B cell (primary cell): ENCODE data around the gene LGALS9C. TPM values are rescaled to one million over a fixed set of nuclear protein-coding genes. Genes with fewer than 3 reads are reported as not detected.
"Not testable (repeated sequence)": the region's sequence is repeated elsewhere in the genome, so short reads cannot be mapped to it uniquely, and the experiment has no call there.

Source experiments
- ATAC-seq: fragments of 200-7000 bp; cut with Tn5 transposase; one replicate; pipeline ENCODE4 v1.10.0; 2021; ENCODE audit warnings: low read depth, mild to moderate bottlenecking, moderate number of reproducible peaks, moderate library complexity
- CTCF ChIA-PET: fragments of 350-600 bp; sonication (Branson Sonifier 250); formaldehyde crosslinking; loops from one replicate; lab custom pipeline; 2021; ENCODE audit warnings: antibody characterized with exemption, inconsistent platforms; lab: Charles Lee
- POLR2A ChIA-PET: fragments of 350-600 bp; sonication (Branson Sonifier 250); formaldehyde crosslinking; loops from one replicate; lab custom pipeline; 2021; ENCODE audit warnings: antibody characterized with exemption; lab: Charles Lee
- DNase-seq: peaks from one replicate; pipeline ENCODE4 v3.0.0; 2013
- H2AFZ ChIP-seq: 2 replicates; pipeline ENCODE4 v1.6.1; 2012; ENCODE audit warnings: mild to moderate bottlenecking, low read depth, low read length; ENCODE audit not compliant: insufficient read depth, poor library complexity, severe bottlenecking
- H3K27ac ChIP-seq, 2 donors: 1 replicate in 1 of 2; 2 replicates in 1 of 2; pipeline ENCODE4 v1.5.1; 2012 to 2013; ENCODE audit warnings: low read length in 2 of 2, mild to moderate bottlenecking in 2 of 2, moderate library complexity in 1 of 2
- H3K27me3 ChIP-seq, 4 experiments: fragments of 200-600 bp in 1 of 4; sonication (generic) in 1 of 4; replicated peaks in 1 of 4; 1 replicate in 2 of 4; 2 replicates in 2 of 4; pipeline versions ENCODE4 v1.6.1 to v1.7.0; 2013 to 2016; ENCODE audit warnings: low read length in 3 of 4, mild to moderate bottlenecking in 2 of 4, mixed read lengths in 1 of 4, moderate library complexity in 1 of 4; ENCODE audit not compliant: insufficient read depth in 4 of 4, control insufficient read depth in 3 of 4; ENCODE audit errors: control extremely low read depth in 1 of 4
- H3K36me3 ChIP-seq, 2 experiments: replicated peaks in 1 of 2; 1 replicate in 1 of 2; 2 replicates in 1 of 2; pipeline versions ENCODE4 v1.6.1 to v1.7.1; 2013; ENCODE audit warnings: low read length in 1 of 2; ENCODE audit not compliant: insufficient read depth in 2 of 2, control insufficient read depth in 1 of 2; ENCODE audit errors: control extremely low read depth in 1 of 2, extremely low read depth in 1 of 2
- H3K4me1 ChIP-seq, 2 donors: fragments of 200-600 bp in 1 of 2; sonication (generic) in 1 of 2; 1 replicate in 1 of 2; 2 replicates in 1 of 2; pipeline versions ENCODE4 v1.5.1 to v1.6.1; 2013 to 2017; ENCODE audit warnings: low read length in 2 of 2; ENCODE audit not compliant: control insufficient read depth in 2 of 2, insufficient read depth in 2 of 2
- H3K4me2 ChIP-seq: replicated peaks from 2 replicates; pipeline ENCODE3; 2012; ENCODE audit warnings: mild to moderate bottlenecking, low read depth, low read length; ENCODE audit not compliant: poor library complexity, severe bottlenecking
- H3K4me3 ChIP-seq, 5 experiments: fragments of 200-600 bp in 1 of 5; sonication (generic) in 1 of 5; 1 replicate in 3 of 5; 2 replicates in 2 of 5; pipeline versions ENCODE4 v1.5.1 to v1.7.0; 2011 to 2016; ENCODE audit warnings: low read length in 4 of 5, mild to moderate bottlenecking in 4 of 5, low read depth in 2 of 5, control low read depth in 1 of 5, moderate library complexity in 1 of 5; ENCODE audit not compliant: insufficient read depth in 1 of 5; ENCODE audit errors: control extremely low read depth in 1 of 5, extremely low read depth in 1 of 5
- H3K79me2 ChIP-seq: fragments of 200-600 bp; sonication (generic); one replicate; pipeline ENCODE4 v1.6.0; 2016; ENCODE audit warnings: low read length; ENCODE audit not compliant: control insufficient read depth, insufficient read depth
- H3K9ac ChIP-seq: fragments of 200-600 bp; sonication (generic); 2 replicates; pipeline ENCODE4 v1.6.1; 2017; ENCODE audit warnings: mild to moderate bottlenecking, low read length, moderate library complexity
- H3K9me3 ChIP-seq, 3 donors: one replicate each; pipeline versions ENCODE4 v1.6.1 to v1.7.1; 2013; ENCODE audit warnings: low read length in 2 of 3; ENCODE audit not compliant: control insufficient read depth in 2 of 3, insufficient read depth in 1 of 3; ENCODE audit errors: control extremely low read depth in 1 of 3
- H4K20me1 ChIP-seq: 2 replicates; pipeline ENCODE4 v1.6.0; 2012; ENCODE audit warnings: mild to moderate bottlenecking, low read length; ENCODE audit not compliant: insufficient read depth, control insufficient read depth, poor library complexity, severe bottlenecking
- H3K27ac Mint-ChIP-seq: one replicate; pipeline ENCODE4 v1.8.0; 2021; ENCODE audit warnings: mixed read lengths
- H3K27me3 Mint-ChIP-seq: one replicate; pipeline ENCODE4 v1.8.0; 2021; ENCODE audit warnings: mixed read lengths
- H3K4me1 Mint-ChIP-seq: one replicate; pipeline ENCODE4 v1.8.0; 2021; ENCODE audit warnings: mixed read lengths
- H3K4me3 Mint-ChIP-seq: one replicate; pipeline ENCODE4 v1.8.0; 2021; ENCODE audit warnings: mixed read lengths
- H3K9me3 Mint-ChIP-seq: one replicate; pipeline ENCODE4 v1.8.0; 2022; ENCODE audit warnings: mixed read lengths; ENCODE audit not compliant: insufficient read depth
- WGBS: methylation state at CpG from one replicate; pipeline ENCODE4 v1.1.5; 2013; ENCODE audit warnings: missing lambda C conversion rate; ENCODE audit not compliant: insufficient coverage; 5-methylcytosine and 5-hydroxymethylcytosine counted together
- intact Hi-C: fragments of 100-400 bp; cut with micrococcal nuclease; formaldehyde crosslinking; loops from one replicate; pipeline ENCODE4 v1.10.0; 2022
- polyA plus RNA-seq: library from polyadenylated mRNA; depleted of rRNA; stranded (reverse); fragments of >200 nt; gene quantifications from 2 replicates; pipeline ENCODE4 v1.2.3, GENCODE V29; 2012
- total RNA-seq, 2 donors: library from RNA; stranded (reverse); fragments of 120-200 nt in 1 of 2; gene quantifications; 1 replicate in 1 of 2; 2 replicates in 1 of 2; pipeline versions ENCODE4 v1.2.3 to v1.2.4, GENCODE V29; 2013 to 2022

LGALS9C gene
- total and polyA plus RNA-seq, 2 donors (not counting 1 experiment from before 2014, with no cell fraction given): 0.25 to 0.44 TPM

- H3K4me2 ChIP-seq, H3K27ac ChIP-seq, H3K4me3 ChIP-seq, H3K79me2 ChIP-seq, H3K4me1 Mint-ChIP-seq, H4K20me1 ChIP-seq, H3K9me3 ChIP-seq, H3K36me3 ChIP-seq, intact Hi-C loops, H3K4me3 Mint-ChIP-seq, CTCF ChIA-PET, H3K27me3 ChIP-seq, H3K4me1 ChIP-seq, H2AFZ ChIP-seq, H3K9ac ChIP-seq, H3K27me3 Mint-ChIP-seq, H3K9me3 Mint-ChIP-seq, H3K27ac Mint-ChIP-seq, DNase-seq, POLR2A ChIA-PET, ATAC-seq: not testable (repeated sequence)
- no CpG with 5 or more reads among the region's 12 CpGs for WGBS
These were observed 1.8 kb downstream of the LGALS9C start for GRCh38 chr17:18478362-18478761.

DNA sequence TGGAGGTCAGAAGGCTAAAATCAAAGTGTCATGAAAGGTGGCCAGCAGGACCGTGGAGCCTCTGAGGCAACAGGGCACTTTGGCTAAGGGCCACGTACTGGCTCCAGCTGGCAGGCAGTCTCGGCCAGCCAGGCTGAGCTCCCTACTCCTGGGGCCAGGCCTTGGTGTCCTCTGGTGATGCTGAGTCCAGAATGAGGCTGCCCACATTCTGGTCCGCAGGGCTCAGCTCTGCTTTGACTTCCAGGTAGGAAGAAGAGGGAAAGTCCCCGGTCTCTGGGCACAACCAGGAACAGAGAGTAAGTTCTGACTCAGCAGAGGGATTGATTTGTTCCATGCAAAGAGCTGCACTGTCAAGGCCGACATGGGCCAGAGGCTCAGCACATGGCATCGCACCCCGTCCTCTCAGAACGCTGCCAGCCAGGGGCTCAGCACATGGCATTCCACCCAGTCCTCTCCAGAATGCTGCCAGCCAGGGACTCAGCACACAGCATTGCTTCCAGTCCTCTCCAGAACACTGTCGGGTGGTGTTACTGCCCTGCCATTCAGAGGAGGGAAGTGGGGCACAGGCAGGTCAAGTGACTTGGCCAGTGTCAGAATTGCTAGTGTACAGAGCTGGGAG, 2.5 kb downstream of the LGALS9C start:
- H4K20me1 ChIP-seq, CTCF ChIA-PET, H3K27ac ChIP-seq, H2AFZ ChIP-seq, H3K4me3 Mint-ChIP-seq, H3K36me3 ChIP-seq, ATAC-seq, intact Hi-C loops, H3K4me1 ChIP-seq, H3K27ac Mint-ChIP-seq, DNase-seq, H3K9me3 Mint-ChIP-seq, H3K27me3 Mint-ChIP-seq, H3K79me2 ChIP-seq, H3K4me2 ChIP-seq, H3K9me3 ChIP-seq, H3K4me1 Mint-ChIP-seq, POLR2A ChIA-PET, H3K4me3 ChIP-seq, H3K9ac ChIP-seq, H3K27me3 ChIP-seq: not testable (repeated sequence)
- no CpG with 5 or more reads among the region's 10 CpGs for WGBS

- H3K27ac Mint-ChIP-seq, H3K4me3 Mint-ChIP-seq, ATAC-seq, POLR2A ChIA-PET, H3K27me3 ChIP-seq, H3K4me3 ChIP-seq, H3K4me2 ChIP-seq, H3K9me3 ChIP-seq, H2AFZ ChIP-seq, H3K4me1 ChIP-seq, H3K9ac ChIP-seq, DNase-seq, H3K36me3 ChIP-seq, H3K9me3 Mint-ChIP-seq, H3K27me3 Mint-ChIP-seq, H4K20me1 ChIP-seq, intact Hi-C loops, H3K4me1 Mint-ChIP-seq, CTCF ChIA-PET, H3K27ac ChIP-seq, H3K79me2 ChIP-seq: not testable (repeated sequence)
- WGBS: no CpG with 5 or more reads among the region's 3 CpGs
These were observed 5.2 kb downstream of the LGALS9C start for GRCh38 chr17:18481775-18482174.

- H3K4me2 ChIP-seq, H3K36me3 ChIP-seq, H3K79me2 ChIP-seq, H3K27me3 ChIP-seq, H3K9ac ChIP-seq, H3K27me3 Mint-ChIP-seq, H3K4me1 ChIP-seq, H4K20me1 ChIP-seq, H3K4me3 Mint-ChIP-seq, H2AFZ ChIP-seq, intact Hi-C loops, H3K4me1 Mint-ChIP-seq, ATAC-seq, H3K9me3 Mint-ChIP-seq, H3K9me3 ChIP-seq, POLR2A ChIA-PET, CTCF ChIA-PET, DNase-seq, H3K27ac Mint-ChIP-seq, H3K4me3 ChIP-seq, H3K27ac ChIP-seq: not testable (repeated sequence)
- WGBS: no CpG with 5 or more reads among the region's 10 CpGs
These were observed 9.4 kb downstream of the LGALS9C start for GRCh38 chr17:18485936-18486464.
